Coronary artery (tissue), 2 donors: ENCODE results near the gene PTPRM.

ENCODE experiments used
- DNase-seq: peaks from one replicate; pipeline ENCODE4 v3.0.0-alpha.2; 2017; ENCODE audit warnings: low spot score
- H3K27ac ChIP-seq, 2 donors: fragments of 200-600 bp; sonication (generic); one replicate each; pipeline ENCODE4 v1.5.1; 2016 to 2019
- H3K4me3 ChIP-seq: fragments of 200-600 bp; sonication (generic); 2 replicates; pipeline ENCODE4 v1.5.1; 2016; ENCODE audit warnings: mild to moderate bottlenecking, moderate library complexity
- CTCF ChIP-seq: fragments of 200-600 bp; sonication (generic); IDR thresholded peaks from one replicate; pipeline ENCODE4 v1.5.1; 2019; ENCODE audit warnings: antibody characterized with exemption

The PTPRM gene

GRCh38 chr18:7924616-7925015 is 357.5 kb downstream of the PTPRM start:
- DNase-seq: no peak
- no peak for TF ChIP-seq CTCF
- Histone ChIP-seq H3K4me3 (no peak overlapping the region), H3K27ac (no peak overlapping the region)

GRCh38 chr18:7926526-7926925 is 359.4 kb downstream of the PTPRM start:
- DNase-seq: no peak
- Histone ChIP-seq H3K27ac (no peak overlapping the region), H3K4me3 (no peak overlapping the region)
- no peak for TF ChIP-seq CTCF

DNA sequence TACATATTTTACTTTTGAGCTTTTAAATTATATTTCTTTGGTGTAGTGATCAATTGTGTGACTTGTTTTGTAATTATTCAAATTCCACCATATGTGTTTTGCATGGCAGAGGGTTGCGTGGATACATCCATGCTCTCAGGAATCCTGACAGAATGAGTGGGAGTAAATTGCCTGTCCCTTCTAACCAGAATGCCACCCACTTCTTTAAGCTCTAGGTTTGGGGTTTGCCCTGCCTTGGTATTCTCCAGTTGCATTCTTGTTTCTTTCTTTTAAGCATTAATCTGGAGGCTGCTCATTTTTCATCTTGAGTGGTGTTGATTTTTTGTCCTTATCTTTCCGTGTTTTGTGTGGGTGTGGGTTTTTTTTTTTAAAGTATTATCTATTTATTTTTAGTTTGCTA is 360.0 kb downstream of the PTPRM start:
- Histone ChIP-seq H3K27ac (no peak overlapping the region), H3K4me3 (no peak overlapping the region)
- TF ChIP-seq CTCF: no peak
- DNase-seq: no peak

DNA sequence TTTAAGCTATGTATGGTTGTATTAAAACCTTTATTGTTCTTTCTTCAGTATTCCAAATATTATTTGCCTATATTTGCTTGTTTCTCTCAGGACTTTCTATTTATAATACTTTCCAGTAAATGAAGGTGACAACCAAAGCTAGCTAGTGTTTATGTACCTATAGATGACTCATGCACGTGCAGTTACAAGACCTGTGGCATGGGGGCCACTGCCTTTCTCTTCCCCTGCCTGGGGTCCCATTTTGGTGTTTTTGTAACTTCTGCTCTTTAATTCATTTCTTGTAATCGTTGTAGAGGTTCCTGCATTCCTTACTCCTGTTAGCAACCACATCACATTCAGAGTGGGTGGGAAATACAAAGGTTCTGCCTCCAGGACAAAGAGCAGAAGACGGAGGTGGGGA is 364.6 kb downstream of the PTPRM start:
- no peak for TF ChIP-seq CTCF
- no peak overlapping the region for H3K4me3 ChIP-seq
- no peak overlapping the region for H3K27ac ChIP-seq
- no peak for DNase-seq

- no peak for DNase-seq
- H3K27ac ChIP-seq: no peak overlapping the region
- no peak overlapping the region for H3K4me3 ChIP-seq
- no peak for TF ChIP-seq CTCF
Measured at GRCh38 chr18:7937268-7937667, 370.2 kb downstream of the PTPRM start.

DNA sequence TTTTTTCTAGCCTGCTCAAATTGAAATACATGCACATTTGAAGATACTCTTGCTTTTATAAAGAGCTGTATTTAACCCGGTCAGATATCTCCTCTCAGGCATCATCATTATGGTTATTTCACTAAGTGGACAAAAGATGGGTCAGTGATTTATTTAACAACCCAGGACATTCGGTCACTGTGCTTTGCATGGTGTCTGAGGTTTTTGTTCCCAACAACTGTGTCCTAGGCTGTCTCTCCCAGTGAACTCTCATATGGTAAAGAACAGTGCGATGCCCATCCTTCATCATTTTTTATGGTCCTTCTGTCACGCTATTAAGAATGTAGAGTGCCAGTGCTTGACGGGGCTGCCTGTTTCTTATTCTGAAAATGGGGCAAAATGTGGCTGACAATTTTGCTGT is 372.4 kb downstream of the PTPRM start:
- DNase-seq: no peak
- no peak overlapping the region for H3K4me3 ChIP-seq
- no peak overlapping the region for H3K27ac ChIP-seq
- no peak for TF ChIP-seq CTCF

- TF ChIP-seq CTCF: no peak
- DNase-seq: no peak
- Histone ChIP-seq H3K4me3 (no peak overlapping the region), H3K27ac (no peak overlapping the region)
Measured at GRCh38 chr18:7940379-7940778, 373.3 kb downstream of the PTPRM start.
